HG03066 (cell line): ENCODE results near the gene HP1BP3.

Source experiments
- ATAC-seq: cut with Tn5 transposase; IDR thresholded peaks from one replicate; pipeline ENCODE4 v1.9.1; 2021; ENCODE audit warnings: low read depth; ENCODE audit not compliant: unreplicated experiment

Gene HP1BP3

GRCh38 chr1:20695515-20695914, 91.6 kb downstream of the HP1BP3 start:
- no peak for ATAC-seq

GRCh38 chr1:20693623-20694022, 93.5 kb downstream of the HP1BP3 start:
- no peak for ATAC-seq
